GM12801 (cell line): ENCODE results near the gene GSG1.

Experiments
- TF ChIP-seq, protein P1 (sequence below): IDR thresholded peaks from one replicate; pipeline ENCODE4 v1.5.1; 2011; ENCODE audit warnings: control low read depth; ENCODE audit not compliant: insufficient read length; ENCODE audit errors: extremely low read depth

Gene GSG1

DNA sequence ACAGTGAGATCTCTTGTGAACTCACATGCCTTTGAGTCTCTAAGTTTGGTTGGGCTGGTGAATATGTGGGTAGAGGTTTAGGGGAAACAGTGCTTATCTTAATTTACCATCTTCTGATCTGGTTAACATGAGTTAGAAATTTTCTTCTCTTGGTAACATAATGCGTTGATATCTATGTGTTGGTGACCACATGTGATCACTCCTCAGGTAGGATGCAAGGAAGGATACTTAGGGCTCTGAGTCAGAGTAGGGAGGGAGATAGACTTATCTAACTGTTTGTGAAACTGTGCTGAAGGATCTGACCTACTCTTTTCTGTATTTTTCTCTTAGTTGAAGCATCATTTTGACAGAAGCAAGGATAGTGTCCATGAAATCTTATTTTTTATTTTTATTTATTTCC, 36.1 kb downstream of the GSG1 start:
- TF ChIP-seq, protein P1, sequence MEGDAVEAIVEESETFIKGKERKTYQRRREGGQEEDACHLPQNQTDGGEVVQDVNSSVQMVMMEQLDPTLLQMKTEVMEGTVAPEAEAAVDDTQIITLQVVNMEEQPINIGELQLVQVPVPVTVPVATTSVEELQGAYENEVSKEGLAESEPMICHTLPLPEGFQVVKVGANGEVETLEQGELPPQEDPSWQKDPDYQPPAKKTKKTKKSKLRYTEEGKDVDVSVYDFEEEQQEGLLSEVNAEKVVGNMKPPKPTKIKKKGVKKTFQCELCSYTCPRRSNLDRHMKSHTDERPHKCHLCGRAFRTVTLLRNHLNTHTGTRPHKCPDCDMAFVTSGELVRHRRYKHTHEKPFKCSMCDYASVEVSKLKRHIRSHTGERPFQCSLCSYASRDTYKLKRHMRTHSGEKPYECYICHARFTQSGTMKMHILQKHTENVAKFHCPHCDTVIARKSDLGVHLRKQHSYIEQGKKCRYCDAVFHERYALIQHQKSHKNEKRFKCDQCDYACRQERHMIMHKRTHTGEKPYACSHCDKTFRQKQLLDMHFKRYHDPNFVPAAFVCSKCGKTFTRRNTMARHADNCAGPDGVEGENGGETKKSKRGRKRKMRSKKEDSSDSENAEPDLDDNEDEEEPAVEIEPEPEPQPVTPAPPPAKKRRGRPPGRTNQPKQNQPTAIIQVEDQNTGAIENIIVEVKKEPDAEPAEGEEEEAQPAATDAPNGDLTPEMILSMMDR = no peak

DNA sequence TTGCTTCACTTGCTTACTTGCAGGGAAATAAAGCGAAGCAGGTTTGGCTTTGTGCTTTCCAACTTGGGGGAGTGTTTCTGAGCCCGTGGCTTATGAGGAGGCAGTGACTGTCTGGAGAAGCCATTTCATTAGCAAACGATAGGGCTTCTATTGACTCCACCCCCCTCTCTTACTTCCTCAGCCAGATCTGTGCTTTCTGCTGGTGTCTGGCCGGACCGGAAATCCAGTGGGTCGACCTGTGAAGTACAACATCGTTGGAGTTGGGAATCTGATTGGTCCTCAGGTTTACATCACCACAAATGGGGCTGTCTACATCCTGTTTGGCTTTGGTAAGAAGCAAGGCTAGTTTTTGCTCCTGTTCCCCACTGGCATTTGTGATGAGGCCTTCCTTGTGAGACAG, 37.0 kb downstream of the GSG1 start:
- TF ChIP-seq, protein P1 = no peak

DNA sequence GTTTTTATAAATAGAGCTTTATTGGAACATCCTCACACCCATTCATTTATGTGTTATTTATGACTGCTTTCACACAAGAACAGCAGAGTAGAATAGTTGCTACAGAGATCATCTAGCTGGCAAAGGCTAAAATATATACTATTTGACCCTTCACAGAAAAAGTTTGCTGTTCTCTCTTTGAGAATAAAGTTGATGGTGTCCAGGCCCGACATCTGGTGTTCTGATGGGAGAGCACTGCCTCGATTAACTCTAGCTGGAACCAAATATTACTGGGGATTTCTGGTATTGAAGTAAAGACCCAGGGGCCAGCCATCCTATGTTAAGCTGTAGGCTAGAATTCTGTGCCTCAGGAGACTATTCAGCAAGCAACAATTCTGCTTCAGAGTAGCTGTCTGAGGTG, 37.5 kb downstream of the GSG1 start:
- TF ChIP-seq, protein P1 = no peak

DNA sequence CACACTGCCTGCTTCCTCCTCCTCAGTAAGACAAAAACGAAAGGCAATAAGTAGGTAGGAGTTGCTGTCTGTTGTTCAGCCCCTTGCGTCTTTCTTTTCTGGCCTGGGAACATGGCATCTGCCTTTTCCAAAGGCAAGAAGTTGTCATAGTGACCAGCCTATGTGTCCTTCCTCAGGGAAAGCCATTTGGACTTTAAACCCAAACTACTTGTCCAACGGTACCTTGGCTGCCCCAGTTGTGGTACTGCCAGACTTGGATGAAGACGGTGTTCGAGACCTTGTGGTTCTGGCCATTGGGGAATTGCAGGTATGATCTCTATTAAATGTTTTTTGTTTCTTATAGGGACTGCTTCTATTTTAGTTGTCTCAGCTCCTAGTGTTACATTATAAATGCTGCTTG, 40.8 kb downstream of the GSG1 start:
- TF ChIP-seq, protein P1 = no peak

DNA sequence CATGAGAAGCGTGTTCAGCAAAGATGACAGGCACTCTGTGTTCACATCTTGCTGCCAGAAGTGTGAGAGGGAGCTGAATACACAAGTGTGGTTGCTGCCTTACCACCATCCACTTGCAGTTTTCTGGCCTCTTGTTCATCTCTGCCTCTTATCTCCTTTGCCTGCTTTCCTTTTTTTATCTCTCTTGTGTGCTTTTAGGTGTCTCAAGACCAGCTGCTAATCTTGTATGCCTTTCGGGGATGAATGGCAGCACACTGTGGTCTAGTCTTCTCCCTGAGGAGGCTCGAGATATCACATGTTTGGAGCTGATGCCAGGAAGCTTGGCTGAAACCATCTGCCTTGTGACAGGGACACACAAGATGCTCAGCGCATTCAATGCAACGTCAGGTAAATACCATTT, 42.1 kb downstream of the GSG1 start:
- TF ChIP-seq, protein P1 = no peak

DNA sequence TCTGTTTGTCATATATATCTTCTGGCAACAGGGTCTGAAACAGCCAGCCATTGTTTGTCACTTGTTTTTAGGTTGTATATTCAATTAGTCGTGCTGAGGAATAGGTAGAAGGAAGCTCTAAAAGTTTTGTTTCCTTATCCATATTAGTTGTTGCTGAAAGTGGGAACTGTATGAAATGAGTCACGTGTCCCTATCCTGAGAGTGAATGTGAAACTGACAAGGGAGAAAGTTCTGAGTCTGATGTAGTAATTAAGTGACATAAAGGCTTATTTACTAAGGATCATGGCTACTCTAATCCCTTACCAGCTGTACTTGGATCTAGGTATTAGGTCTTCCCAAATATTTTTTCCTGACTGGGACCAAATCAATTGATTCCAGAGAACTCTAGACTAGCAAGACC, 42.9 kb downstream of the GSG1 start:
- TF ChIP-seq, protein P1 = no peak

DNA sequence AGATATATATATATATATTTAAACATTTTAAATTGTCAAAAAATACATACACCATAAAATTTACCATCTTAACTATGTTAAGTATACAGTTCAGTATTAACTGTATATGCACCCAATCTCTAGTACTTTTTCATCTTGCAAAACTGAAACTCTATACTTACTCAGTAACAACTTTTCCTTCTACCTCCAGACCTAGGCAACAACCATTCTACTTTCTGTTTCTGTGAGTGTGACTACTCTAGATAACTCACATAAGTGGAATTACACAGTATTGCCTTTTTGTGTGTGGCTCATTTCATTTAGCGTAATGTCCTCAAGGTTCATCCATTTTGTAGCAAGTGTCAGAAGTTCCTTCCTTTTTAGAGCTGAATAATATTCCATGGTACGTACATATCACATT, 51.0 kb downstream of the GSG1 start:
- TF ChIP-seq, protein P1 = no peak

DNA sequence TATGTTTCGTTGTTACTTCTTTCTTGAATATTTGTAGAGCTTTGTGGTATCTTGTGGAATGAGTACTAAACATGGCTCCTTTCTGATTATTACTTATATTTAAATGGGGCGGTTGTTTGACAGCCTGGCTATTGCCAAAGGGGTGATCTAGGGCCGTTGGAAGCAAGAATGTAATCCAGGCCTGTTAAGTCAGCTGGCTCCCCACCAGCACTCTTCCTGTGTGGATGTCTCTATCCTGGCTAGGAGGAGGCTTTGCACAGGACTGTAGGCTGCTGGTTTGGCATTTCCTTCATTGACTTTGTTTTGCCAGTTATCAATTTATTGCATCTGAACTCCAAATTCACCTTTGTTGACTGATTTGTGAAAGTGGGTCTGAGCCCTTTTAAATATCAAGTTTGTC, 53.7 kb downstream of the GSG1 start:
- TF ChIP-seq, protein P1 = no peak
